OCI-LY3 (cell line): ENCODE measurements around the gene CAT.

Experiments
- H2AFZ ChIP-seq: fragments of 200-600, 300-600 bp; shearing (Covaris generic); 2 replicates; pipeline ENCODE4 v1.6.0; 2014; ENCODE audit warnings: antibody characterized with exemption, low read depth, low read length
- H3K27ac ChIP-seq: fragments of 200-600, 300-600 bp; sonication (generic); 2 replicates; pipeline ENCODE4 v1.5.1; 2014; ENCODE audit warnings: mild to moderate bottlenecking, low read length, moderate library complexity, mixed read lengths
- H3K27me3 ChIP-seq: fragments of 200-600, 300-600 bp; sonication (generic); 2 replicates; pipeline ENCODE4 v1.6.1; 2014; ENCODE audit warnings: low read depth, low read length, mixed read lengths
- H3K36me3 ChIP-seq: fragments of 200-600, 300-600 bp; sonication (generic); replicated peaks from 2 replicates; pipeline ENCODE3; 2014; ENCODE audit warnings: low read depth, low read length, mixed read lengths
- H3K4me1 ChIP-seq: fragments of 300-600, 200-600 bp; sonication (generic); 2 replicates; pipeline ENCODE4 v1.6.1; 2014; ENCODE audit warnings: low read length, mixed read lengths
- H3K4me2 ChIP-seq: fragments of 200-600, 300-600 bp; sonication (generic); 2 replicates; pipeline ENCODE4 v1.6.1; 2014; ENCODE audit warnings: low read length, mixed read lengths
- H3K4me3 ChIP-seq: fragments of 300-600, 200-600 bp; sonication (generic); 2 replicates; pipeline ENCODE4 v1.5.1; 2014; ENCODE audit warnings: antibody characterized with exemption, mild to moderate bottlenecking, low read length, moderate library complexity
- H3K79me2 ChIP-seq: fragments of 300-600, 200-600 bp; shearing (Covaris generic); 2 replicates; pipeline ENCODE4 v1.6.1; 2014; ENCODE audit warnings: mild to moderate bottlenecking, low read length, mixed read lengths
- H3K9ac ChIP-seq: fragments of 300-600, 200-600 bp; shearing (Covaris generic); 2 replicates; pipeline ENCODE4 v1.6.0; 2014; ENCODE audit warnings: mild to moderate bottlenecking, low read length, moderate library complexity
- H3K9me3 ChIP-seq: fragments of 200-600, 300-600 bp; shearing (Covaris generic); 2 replicates; pipeline ENCODE4 v1.6.1; 2014; ENCODE audit warnings: low read length, mixed read lengths; ENCODE audit not compliant: insufficient read depth
- H4K20me1 ChIP-seq: fragments of 200-600, 300-600 bp; sonication (generic); 2 replicates; pipeline ENCODE4 v1.6.1; 2016; ENCODE audit warnings: low read length, mixed read lengths; ENCODE audit not compliant: insufficient read depth
- CTCF ChIP-seq: fragments of 200-600, 300-600 bp; sonication (generic); IDR thresholded peaks from 2 replicates; pipeline ENCODE4 v1.5.1; 2014; ENCODE audit warnings: antibody characterized with exemption, low read length, low read depth
- EZH2phosphoT487 ChIP-seq: fragments of 200-600 bp; shearing (Covaris generic); IDR thresholded peaks from 2 replicates; pipeline ENCODE4 v1.6.1; 2018; ENCODE audit warnings: antibody characterized with exemption, mixed run types, low read depth

The CAT gene

GRCh38 chr11:34431979-34432378, 6.8 kb upstream of the CAT start:
- Histone ChIP-seq H2AFZ (no peak overlapping the region), H3K27ac (no peak overlapping the region), H3K9ac (no peak overlapping the region), H3K4me1 (no peaks in the 10 kb centered on the region), H3K4me3 (no peak overlapping the region), H3K79me2 (no peaks in the 10 kb centered on the region), H4K20me1 (no peaks in the 10 kb centered on the region), H3K4me2 (no peak overlapping the region), H3K36me3 (no peaks in the 10 kb centered on the region), H3K27me3 (0 out of 2 replicates have a peak, but pooled peaks cover 6% of the 10 kb centered on the region), H3K9me3 (no peaks in the 10 kb centered on the region)
- no peak for TF ChIP-seq CTCF
- TF ChIP-seq EZH2phosphoT487: no peak

GRCh38 chr11:34432822-34433221, 5.9 kb upstream of the CAT start:
- no peaks in the 10 kb centered on the region for H3K4me1 ChIP-seq
- no peak overlapping the region for H3K4me2 ChIP-seq
- no peak overlapping the region for H2AFZ ChIP-seq
- H3K79me2 ChIP-seq: no peaks in the 10 kb centered on the region
- H3K27ac ChIP-seq: no peak overlapping the region
- no peak overlapping the region for H3K9ac ChIP-seq
- no peaks in the 10 kb centered on the region for H3K9me3 ChIP-seq
- H3K36me3 ChIP-seq: no peaks in the 10 kb centered on the region
- no peak overlapping the region for H3K4me3 ChIP-seq
- TF ChIP-seq EZH2phosphoT487 (no peak), CTCF (no peak)
- H3K27me3 ChIP-seq: 0 out of 2 replicates have a peak, but pooled peaks cover 6% of the 10 kb centered on the region
- H4K20me1 ChIP-seq: no peaks in the 10 kb centered on the region

GRCh38 chr11:34433899-34434298, 4.8 kb upstream of the CAT start:
- Histone ChIP-seq H3K9ac (no peak overlapping the region), H3K27ac (no peak overlapping the region), H3K4me2 (no peak overlapping the region), H3K27me3 (0 out of 2 replicates have a peak, but pooled peaks cover 6% of the 10 kb centered on the region), H3K79me2 (no peaks in the 10 kb centered on the region), H3K9me3 (no peaks in the 10 kb centered on the region), H3K4me3 (no peak overlapping the region), H3K4me1 (no peaks in the 10 kb centered on the region), H4K20me1 (no peaks in the 10 kb centered on the region), H2AFZ (no peak overlapping the region), H3K36me3 (no peaks in the 10 kb centered on the region)
- TF ChIP-seq EZH2phosphoT487: no peak
- no peak for TF ChIP-seq CTCF

- peaks cover 4% of the 10 kb centered on the region for H3K36me3 ChIP-seq
- H3K4me1 ChIP-seq: peaks cover 7% of the 10 kb centered on the region
- H3K79me2 ChIP-seq: peaks cover 14% of the 10 kb centered on the region
- no peak overlapping the region for H3K27ac ChIP-seq
- peak overlapping the region; percentile 91 for H3K4me3 ChIP-seq
- no peaks in the 10 kb centered on the region for H3K27me3 ChIP-seq
- peak overlapping the region; percentile 77; the same call in 1 of the 2 replicates for H3K9ac ChIP-seq
- no peaks in the 10 kb centered on the region for H4K20me1 ChIP-seq
- H2AFZ ChIP-seq: no peak overlapping the region
- peak overlapping the region; percentile 66 for H3K4me2 ChIP-seq
- no peak for TF ChIP-seq CTCF
- no peak for TF ChIP-seq EZH2phosphoT487
- H3K9me3 ChIP-seq: no peaks in the 10 kb centered on the region
Observed at GRCh38 chr11:34437224-34438125, 1.3 kb upstream of the CAT start.
